GM18870 (cell line): Measurements from ENCODE around the gene ALKAL2.
"Not testable (repeated sequence)": the region's sequence is repeated elsewhere in the genome, so short reads cannot be mapped to it uniquely, and the experiment has no call there.

ENCODE experiments used
- ATAC-seq: cut with Tn5 transposase; IDR thresholded peaks from one replicate; pipeline ENCODE4 v1.9.1; 2021; ENCODE audit warnings: moderate library complexity; ENCODE audit not compliant: unreplicated experiment

Gene ALKAL2, protein sequence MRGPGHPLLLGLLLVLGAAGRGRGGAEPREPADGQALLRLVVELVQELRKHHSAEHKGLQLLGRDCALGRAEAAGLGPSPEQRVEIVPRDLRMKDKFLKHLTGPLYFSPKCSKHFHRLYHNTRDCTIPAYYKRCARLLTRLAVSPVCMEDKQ

DNA sequence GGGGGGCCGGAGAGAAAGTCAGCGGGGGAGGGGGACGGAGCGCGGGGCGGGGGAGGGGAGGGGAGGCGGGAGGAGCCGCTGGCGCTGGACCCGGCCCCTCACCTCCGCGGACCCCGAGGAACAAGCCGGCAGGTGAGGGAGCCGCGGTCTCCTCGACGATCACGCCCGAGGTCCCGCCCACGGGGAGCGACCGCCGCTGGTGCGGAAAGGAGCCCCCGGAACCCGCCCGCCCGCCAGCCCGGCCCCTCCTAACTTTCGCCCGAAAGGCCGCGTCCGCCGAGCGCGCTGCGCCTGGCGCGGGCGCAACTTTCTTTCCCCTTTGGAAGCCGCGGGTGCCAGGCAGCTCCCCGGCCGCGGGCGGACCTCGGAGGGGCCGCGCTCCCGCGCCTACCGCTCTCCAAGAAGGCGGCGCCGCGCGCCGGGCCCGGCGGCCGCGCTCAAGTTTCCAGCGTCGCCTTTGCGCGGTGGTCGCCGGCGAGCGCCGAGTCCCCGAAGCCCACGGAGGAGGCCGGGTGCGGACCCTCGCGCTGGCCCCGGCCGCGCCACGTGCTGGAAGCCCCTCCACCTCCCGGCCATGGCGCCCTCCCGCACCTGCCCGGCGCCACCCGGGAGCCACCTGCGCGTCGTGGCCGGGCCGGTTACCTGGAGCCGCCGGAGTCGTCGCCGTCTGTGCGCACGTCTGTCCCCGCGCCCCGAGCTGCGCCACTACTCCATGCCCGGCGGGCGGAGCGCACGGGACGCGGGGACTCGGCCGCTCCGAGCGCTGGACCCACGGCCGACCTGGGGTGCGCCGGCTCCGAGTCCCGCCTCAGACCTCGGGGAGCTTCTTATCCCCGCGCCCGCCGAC, at the start of gene ALKAL2:
ALKAL2 (minus strand) TSS at position 181 of the 847 bp plus-strand sequence. CDS start 256 bp downstream, outside the sequence.
- no peak for ATAC-seq

DNA sequence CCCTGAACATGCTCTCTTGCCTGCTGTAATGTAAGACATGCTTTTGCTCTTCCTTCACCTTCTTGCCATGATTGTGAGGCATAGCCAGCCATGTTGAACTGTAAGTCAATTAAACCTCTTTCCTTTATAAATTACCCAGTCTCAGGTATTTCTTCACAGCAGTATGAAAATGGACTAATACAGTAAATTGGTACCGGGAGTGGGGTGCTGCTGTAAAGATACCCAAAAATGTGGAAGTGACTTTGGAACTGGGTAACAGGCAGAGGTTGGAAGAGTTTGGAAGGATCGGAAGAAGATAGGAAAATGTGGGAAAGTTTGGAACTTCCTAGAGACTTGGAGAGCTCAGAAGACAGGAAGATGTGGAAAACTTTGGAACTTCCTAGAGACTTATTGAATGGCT, 49.1 kb upstream of the ALKAL2 start:
- not testable (repeated sequence) for ATAC-seq

DNA sequence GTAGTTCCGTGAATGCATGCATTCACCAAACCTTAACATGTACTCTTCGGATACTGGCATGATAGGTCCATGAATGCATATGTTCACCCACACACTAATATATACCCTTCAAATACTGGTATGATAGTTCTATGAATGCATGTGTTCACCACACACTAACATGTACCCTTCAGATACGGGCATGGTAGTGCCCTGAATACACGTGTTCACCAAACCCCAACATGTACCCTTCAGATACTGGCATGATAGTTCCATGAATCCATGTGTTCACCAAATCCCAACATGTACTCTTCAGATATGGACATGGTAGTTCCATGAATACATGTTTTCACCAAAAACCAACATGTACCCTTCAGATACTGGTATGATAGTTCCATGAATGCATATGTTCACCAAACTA, 48.5 kb upstream of the ALKAL2 start:
- no peak for ATAC-seq

DNA sequence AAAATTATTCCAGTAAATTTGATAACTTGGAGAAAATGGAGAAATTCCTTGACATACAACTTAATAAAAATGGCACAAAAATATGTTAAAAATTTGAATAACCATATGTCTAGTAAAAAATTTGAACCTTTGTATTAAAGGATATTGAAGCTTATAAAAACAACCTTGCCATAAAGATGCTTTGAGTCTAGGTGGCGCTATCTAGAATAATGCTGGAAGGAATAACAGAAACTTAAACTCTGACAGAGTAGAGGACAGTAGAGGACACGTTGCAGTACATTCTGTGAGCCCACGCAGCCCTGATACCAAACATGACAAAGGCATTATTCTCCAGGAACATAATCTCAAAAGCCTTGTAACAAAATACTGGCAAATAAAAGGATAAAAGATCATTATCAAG, 44.7 kb upstream of the ALKAL2 start:
- no peak for ATAC-seq

DNA sequence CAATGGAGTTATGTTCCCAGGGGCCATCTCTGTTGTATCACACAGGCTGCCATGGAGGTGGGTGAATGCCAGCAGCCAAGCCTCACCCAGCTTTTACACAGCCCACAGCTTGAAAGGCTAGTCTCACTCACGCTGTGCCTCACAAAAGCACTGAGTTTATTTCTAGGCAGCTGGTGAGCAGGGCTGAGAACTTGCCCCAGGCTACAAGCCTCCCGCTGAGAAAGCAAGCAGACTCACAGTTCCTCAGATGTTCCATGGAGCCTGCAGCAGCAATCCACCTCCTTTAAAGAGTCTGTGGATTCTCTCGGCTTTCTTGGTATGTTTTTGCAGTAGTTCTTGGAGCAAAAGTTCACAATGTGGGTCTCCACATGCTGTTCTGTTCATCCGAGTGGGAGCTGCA, 40.9 kb upstream of the ALKAL2 start:
- no peak for ATAC-seq

DNA sequence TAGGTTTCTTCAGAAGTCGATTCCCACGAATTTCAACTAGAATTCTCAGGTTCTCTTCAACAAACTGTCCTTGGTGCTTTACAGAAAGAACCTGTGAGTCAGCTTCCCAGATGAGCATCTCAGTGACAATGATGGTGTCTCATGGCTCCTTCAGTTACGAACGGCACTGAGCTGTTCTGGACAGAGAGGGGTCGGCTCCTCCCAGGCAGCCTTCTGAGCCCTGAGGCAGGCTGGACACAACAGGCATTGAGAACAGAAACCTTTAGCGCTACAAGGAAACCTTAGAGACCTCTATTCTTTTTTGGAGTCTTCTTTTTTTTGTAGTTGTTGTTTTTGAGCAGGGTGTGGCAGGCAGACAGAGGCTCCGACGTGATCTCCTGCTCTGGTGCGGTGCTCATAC, 35.1 kb upstream of the ALKAL2 start:
- no peak for ATAC-seq

DNA sequence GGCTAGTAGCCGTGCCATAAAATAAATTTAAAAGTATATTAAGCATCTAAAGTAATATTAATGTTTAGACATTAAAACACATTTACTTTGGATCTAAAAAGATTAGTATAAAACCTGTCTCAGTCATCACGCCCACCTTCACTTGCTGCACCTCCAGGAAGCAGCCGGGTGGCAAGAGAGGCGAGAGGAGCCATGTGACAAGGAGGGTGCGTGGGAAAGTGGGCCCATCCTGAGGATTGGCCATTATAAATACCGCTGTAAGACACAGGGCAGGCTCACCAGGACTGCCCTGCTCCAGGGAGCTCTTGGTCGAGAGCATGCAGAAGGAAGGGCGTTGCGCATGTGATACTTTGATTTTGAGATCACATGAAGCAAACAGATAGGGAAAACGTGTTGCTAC, 34.4 kb upstream of the ALKAL2 start:
- no peak for ATAC-seq

DNA sequence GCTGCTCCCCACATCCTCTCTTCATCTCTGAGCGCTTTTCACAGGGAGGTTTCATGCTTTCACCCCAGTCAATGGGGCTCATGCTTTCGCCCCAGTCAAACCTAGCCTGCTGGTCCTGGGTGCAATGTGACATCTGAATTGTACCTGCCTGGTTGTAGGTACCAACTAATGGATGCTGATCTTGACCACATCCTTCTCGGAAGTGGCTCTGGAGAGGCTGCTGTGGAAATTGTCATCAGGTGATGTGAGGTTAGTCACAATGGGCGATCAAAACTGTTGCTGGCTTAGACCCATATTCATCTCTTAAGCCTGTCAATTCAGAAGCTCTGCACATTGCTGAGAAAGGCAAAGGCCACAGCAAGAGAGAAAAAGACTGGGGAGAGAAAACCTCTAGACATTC, 32.7 kb upstream of the ALKAL2 start:
- no peak for ATAC-seq

DNA sequence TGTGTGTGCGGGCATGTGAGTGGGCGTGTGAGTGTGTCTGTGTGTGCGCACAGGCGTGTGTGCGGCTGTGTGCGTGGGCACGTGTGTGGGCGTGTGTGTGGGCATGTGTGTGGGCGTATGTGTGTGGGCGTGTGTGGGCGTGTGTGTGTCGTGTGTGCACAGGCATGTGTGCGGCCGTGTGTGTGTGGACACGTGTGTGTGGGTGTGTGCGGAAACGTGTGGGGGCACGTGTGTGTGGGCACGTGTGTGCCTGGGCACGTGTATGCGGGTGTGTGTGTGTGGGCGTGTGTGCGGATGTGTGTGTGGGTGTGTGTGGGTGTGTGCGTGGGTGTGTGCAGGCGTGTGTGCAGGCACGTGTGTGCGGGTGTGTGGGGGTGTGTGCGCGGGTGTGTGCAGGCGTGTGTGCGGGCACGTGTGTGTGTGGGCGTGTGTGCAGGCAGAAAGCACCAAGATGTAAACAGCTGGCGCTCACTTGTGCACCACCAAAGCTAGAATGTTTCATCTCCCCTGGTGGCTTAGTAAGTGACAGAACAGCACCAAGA, 31.2 kb upstream of the ALKAL2 start:
- ATAC-seq, result no peak

DNA sequence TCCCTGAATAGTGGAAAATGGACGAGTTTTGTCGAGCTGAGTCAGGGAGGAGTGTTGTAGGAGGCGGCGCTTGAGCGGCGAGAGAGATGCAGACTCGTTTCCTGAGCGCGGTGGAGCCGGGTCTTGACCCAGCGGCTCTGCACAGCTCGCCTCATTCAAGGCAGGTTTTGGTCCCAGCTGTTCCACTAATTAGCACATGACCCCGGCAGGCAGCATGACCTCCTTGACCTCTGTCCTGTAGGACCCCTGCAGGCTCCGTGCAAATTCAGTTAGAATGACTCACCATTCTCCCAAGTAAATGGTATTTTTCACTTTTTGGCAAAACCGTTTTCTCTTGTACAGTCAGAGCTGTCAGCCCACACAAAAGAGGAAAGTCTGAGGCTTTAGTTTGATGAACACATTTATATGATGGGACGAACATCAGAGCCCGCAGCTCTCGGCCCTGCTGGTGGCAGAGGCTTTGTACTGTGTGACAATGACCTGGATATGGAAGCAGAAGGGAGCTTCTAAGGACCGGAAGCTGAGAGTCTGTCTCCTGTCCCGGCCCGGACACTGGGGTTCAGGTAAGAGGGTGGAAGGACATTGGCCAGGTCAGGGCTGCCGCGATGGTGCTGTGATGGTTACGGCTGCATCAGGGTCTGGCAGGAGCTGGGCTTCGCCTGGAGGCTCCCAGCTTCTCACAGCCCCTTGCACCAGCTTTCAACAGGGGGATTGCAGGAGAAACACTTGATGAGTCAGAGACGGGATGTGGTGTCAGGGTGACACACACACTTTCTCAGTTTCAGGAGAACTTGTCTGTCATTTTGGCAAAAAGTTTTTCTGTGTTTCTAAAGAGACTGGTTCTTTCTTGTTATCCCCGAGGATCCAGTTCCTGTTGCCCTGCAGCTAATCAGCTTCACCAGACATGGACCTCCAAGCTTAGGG, 29.9 kb upstream of the ALKAL2 start:
- peak; percentile 72 for ATAC-seq

DNA sequence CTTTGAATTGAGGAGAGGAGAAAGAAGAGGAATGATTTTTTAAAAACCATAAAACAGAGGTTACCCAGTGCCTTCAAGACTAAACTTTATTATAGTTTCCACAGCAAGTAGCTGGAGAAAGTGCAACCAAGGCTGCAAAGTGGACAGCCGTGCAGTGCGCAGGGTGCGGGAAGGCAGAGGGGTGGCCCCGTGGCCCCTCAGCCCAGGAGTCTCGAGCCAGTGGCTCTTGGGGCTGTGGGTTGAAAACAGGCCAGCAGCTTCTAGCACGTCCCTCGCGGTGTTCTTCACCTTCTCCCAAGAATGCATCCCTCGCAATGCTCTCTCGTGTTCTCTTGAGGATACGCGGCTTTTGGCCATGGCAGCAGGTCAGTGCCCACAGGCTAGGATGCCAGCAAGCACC, 28.5 kb upstream of the ALKAL2 start:
- ATAC-seq, result no peak

DNA sequence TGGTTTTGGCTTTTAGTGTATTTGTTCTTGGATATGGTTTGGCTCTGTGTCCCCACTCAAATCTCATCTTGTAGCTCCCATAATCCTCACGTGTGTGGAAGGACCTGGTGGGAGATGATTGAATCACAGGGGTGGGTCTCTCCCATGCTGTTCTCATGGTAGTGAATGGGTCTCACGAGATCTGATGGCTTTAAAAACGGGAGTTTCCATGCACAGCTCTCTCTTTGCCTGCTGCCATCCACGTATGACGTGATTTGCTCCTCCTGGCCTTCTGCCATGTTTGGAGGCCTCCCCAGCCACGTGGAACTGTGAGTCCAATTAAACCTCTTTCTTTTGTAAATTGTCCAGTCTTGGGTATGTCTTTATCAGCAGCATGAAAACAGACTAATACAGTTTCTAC, 28.0 kb upstream of the ALKAL2 start:
- ATAC-seq, result not testable (repeated sequence)

DNA sequence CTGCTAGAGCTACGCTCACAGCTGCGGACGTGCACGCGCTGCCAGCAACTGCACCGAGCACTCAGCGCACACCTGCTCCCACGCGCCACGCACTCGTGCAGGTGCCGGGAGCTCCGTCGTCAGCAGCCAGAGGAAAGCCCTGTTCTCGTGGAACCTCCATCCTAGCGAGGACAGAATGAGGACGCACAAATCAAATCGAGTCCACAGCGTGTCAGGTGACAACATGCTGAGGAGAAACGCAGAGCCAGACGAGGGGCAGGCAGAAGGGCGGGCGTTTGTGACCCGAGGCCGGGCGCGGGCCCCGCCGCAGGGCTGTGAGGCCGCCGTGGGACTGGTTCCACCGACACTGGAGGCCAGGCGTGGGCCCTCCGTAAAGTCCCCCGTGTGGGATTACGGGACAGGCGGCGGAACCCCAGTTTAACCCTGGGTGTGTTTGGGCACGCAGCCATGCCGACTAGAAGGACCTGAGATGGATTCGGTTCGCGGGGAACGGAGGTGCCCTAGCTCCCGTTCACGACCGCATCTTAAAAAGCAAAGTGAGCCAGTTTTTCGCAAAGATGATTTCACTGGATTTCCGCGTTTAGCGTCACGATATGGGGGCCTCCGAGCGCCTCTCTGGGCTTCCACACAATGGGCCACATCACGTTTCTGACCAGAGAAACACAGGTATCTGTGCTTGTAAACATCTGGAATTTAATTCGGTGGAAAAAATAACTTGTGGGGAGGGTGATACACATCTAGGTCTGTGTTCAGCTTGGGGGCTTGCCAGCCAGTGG, 26.9 kb upstream of the ALKAL2 start:
- no peak for ATAC-seq

DNA sequence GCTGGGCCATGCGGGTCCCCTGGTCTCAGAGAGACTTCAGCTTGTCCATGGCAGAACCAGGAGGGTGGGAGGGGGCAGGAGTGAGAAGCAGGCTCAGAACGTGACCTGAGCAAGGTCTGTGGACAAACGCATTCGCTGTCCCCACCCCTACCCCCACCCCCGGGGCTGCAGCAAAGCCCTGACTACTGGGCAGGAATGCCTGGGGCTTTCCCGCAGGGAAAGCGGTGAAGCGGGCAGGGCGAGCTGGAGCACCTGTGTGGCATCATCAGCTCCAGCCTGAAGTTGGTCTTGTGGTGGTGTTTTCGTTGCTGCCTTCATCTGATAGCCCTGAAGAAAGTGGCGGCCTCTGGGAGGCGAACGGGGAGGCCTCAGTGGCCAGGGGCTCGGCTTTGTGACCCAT, 26.1 kb upstream of the ALKAL2 start:
- no peak for ATAC-seq

DNA sequence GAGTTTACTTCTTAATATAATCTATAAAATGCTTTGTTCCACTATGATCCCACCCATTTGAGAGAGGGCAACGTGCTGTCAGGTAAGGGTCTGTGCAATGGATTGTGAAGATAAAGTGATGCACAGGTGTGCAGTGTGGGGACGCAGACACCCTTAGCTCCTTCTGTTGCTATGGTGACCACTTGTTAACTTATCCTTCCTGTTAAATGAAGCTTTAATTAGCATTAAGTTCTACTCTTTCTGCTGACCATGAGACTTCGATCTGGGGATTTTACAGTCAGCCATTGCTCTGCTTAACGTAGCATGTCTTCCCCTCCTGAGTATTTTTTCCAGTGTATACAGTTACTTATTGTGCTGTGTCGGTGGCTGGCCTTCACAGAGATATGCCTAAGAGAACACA, 23.1 kb upstream of the ALKAL2 start:
- no peak for ATAC-seq

DNA sequence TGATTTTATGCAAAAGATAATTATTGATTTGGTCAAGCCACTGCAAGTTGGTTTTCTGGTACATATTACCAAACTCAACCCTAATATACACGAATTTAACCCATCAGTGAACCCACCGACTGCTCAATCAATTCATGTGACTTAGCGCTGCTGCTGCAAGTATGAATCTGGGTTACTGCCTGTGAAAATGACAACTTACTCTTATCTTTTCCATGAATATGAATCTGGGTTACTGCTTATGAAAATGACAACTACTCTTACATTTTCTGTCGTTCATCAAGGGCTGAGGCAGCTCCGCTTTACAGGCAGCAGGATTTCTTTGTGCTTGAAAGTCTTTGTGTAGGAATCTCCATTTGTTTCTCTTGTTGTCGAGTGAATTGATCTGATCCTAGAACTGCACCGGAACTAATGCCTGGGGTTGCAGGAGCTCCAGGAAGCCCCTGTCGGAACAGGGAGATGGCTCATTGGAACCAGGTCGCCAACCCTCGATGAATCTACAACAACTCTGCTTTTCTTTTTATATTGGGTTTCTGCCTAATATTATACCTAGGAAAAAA, 22.1 kb upstream of the ALKAL2 start:
- ATAC-seq, result no peak

DNA sequence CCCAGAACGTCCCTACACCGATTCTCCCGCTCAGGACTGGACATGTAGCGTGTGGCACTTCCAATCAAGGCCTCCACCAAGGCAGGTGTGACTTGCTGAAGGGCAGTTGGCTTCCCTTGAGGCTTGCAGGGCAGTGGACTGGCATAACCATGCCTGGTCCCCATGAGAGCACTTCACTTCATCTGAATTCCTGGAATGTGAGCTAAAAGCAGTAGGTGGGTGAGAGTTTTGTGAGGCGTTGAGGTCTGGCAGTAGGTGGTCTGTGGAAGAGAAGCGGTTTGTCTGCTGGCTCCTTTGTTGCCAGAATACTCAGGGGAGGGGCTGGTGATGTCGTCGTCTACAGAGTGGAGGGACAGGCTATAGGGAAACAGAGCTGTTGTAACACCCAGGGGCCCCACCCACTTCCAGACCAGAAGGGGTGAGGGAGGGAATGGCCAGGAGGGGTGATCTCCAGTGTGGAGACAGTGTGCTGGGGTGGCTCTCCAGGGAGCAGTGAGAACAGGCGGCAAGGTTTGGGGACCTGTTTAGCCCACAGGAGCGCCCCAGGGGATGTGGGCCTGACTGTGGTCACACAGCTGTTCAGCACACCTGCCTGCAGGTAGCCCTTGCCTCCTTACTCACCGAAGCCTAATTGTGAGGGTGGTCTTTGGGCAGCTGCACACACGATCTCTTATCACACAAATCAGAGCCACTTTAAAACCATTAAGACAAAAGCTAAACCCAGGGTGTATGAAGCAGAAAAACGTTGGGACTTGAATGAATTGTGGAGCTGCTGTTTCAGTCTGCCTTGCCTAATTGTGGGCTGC, 21.5 kb upstream of the ALKAL2 start:
- no peak for ATAC-seq

DNA sequence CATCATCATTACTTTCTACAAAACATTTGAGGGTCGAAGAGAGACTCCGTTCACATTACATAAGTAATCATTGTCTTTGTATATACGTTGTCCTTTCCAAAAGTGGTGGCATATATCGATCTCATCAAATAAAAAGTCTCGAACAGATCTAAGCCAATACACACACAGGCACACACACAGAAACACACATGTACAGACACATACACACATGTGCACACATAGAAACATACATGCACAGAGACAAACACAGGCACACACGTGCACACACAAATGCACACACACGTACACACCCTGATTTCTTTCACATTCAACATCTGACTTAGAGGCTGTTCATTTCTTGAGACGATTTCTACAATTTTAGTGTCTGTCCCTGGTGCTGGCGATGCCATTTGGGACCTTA, 17.5 kb upstream of the ALKAL2 start:
- no peak for ATAC-seq

DNA sequence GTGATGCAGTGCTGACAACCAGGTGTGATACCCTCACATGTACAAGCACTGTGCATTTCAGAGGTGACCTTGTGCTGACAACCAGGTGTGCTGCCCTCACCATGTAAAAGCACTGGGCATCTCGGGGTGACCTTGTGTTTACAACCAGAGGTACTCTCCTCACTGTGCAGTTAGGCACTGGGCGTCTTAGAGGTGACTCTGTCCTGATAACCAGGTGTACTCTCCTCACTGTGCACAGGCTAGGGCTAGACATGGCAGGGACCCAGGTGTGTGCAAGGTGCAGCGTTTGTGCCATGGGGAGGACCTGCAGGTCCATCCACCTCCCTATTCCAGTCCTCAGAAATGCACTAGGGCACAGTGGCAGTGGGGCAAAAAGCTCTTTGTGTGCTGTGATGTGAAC, 8.5 kb upstream of the ALKAL2 start:
- no peak for ATAC-seq
